ENCODE results near the gene CHST11. TPM values are rescaled to one million over a fixed set of nuclear protein-coding genes. Genes with fewer than 3 reads are reported as not detected.

The CHST11 gene
- total RNA-seq (2021), result 6.7 and 7.9 TPM in 2 replicates
- long read RNA-seq, full-length matches to known transcripts, result 3 of 3 reads
- long read RNA-seq, partial matches to known transcripts, result 0 of 3 reads
- long read RNA-seq, other reads (novel, unspliced or antisense), result 0 of 3 reads

GRCh38 chr12:104456417-104456949, at the start of gene CHST11:
Gene CHST11 (plus strand): TSS chr12:104456948.
- TF ChIP-seq, protein P1, sequence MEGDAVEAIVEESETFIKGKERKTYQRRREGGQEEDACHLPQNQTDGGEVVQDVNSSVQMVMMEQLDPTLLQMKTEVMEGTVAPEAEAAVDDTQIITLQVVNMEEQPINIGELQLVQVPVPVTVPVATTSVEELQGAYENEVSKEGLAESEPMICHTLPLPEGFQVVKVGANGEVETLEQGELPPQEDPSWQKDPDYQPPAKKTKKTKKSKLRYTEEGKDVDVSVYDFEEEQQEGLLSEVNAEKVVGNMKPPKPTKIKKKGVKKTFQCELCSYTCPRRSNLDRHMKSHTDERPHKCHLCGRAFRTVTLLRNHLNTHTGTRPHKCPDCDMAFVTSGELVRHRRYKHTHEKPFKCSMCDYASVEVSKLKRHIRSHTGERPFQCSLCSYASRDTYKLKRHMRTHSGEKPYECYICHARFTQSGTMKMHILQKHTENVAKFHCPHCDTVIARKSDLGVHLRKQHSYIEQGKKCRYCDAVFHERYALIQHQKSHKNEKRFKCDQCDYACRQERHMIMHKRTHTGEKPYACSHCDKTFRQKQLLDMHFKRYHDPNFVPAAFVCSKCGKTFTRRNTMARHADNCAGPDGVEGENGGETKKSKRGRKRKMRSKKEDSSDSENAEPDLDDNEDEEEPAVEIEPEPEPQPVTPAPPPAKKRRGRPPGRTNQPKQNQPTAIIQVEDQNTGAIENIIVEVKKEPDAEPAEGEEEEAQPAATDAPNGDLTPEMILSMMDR (conservative IDR thresholded peaks at IDR 0.05), result peak; percentile 51; the same call in 2 of the 3 replicates
- peak within 1 kb of the TSS; percentile 84 for H3K14ac ChIP-seq (ENCODE audit: insufficient read depth, low read length)
- no peak within 1 kb of the TSS for H2BK120ac ChIP-seq (ENCODE audit: low read depth, low read length, poor library complexity, severe bottlenecking)
- H3K23ac ChIP-seq (ENCODE audit: insufficient read length, low read depth, low read length), result no peak within 1 kb of the TSS
- H2BK12ac ChIP-seq (ENCODE audit: insufficient read length, low read depth, low read length), result no peak within 1 kb of the TSS
- H2AFZ ChIP-seq (ENCODE audit: low read length), result no peak within 1 kb of the TSS
- H4K91ac ChIP-seq (ENCODE audit: insufficient read length, low read depth, low read length), result no peak within 1 kb of the TSS
- H2BK5ac ChIP-seq (ENCODE audit: insufficient read length, low read length), result no peak within 1 kb of the TSS
- no peak within 1 kb of the TSS for H3T11ph ChIP-seq (ENCODE audit: low read length)
- H3K4me1 ChIP-seq (ENCODE audit: insufficient read depth, low read length), result peaks cover 11% of the 10 kb centered on the region; the same call in 1 of the 2 replicates
- H3K56ac ChIP-seq (ENCODE audit: insufficient read length, low read depth, low read length), result no peak within 1 kb of the TSS
- no peak within 1 kb of the TSS for H3K27ac ChIP-seq (ENCODE audit: insufficient read length, low read depth, low read length)
- no peaks in the 10 kb centered on the region; the same call in 1 of the 2 replicates for H3K79me2 ChIP-seq (ENCODE audit: insufficient read depth, low read length)
- peak; percentile 96 for DNase-seq
- H2BK20ac ChIP-seq (ENCODE audit: low read depth, low read length, poor library complexity, severe bottlenecking), result no peak within 1 kb of the TSS
- H4K8ac ChIP-seq (replicated peaks; ENCODE audit: insufficient read length, low read depth, low read length), result no peak within 1 kb of the TSS
- H2AK5ac ChIP-seq (ENCODE audit: insufficient read length, low read length), result no peak within 1 kb of the TSS
- peak within 1 kb of the TSS; percentile 47 to 83 (median 70); a peak in 3 of 7 replicates for H3K27ac Mint-ChIP-seq
- peaks cover 10% of the 10 kb centered on the region; the same call in 1 of the 2 replicates for H3K27me3 ChIP-seq (ENCODE audit: insufficient read depth, low read length)
- H2BK15ac ChIP-seq (ENCODE audit: low read depth, low read length), result no peak within 1 kb of the TSS
- peak within 1 kb of the TSS; percentile 90 to 99 for H3K4me3 Mint-ChIP-seq
- peak within 1 kb of the TSS; percentile 75 for H3K18ac ChIP-seq (ENCODE audit: insufficient read length, low read depth, low read length)
- peaks cover 43 to 53% of the 10 kb centered on the region in 2 experiments for H3K4me1 Mint-ChIP-seq
- H3K27me3 Mint-ChIP-seq (ENCODE audit: low read depth), result peaks cover 61% of the 10 kb centered on the region
- peak within 1 kb of the TSS; percentile 52 for H3K9ac ChIP-seq (ENCODE audit: extremely low read depth, insufficient read length, low read length)
- peaks cover 5% of the 10 kb centered on the region for H4K20me1 ChIP-seq (ENCODE audit: control insufficient read depth, insufficient read depth, insufficient read length)
- H3K36me3 Mint-ChIP-seq (ENCODE audit: insufficient read depth in 1 of 3, low read depth in 3 of 3), result peaks cover 0 to 2% (median 0%) of the 10 kb centered on the region in 3 experiments; a peak in 2 of 7 replicates
- H3K9me3 ChIP-seq (ENCODE audit: control insufficient read depth, low read depth, low read length), result no peaks in the 10 kb centered on the region
- peak within 1 kb of the TSS; percentile 97 for H3K4me2 ChIP-seq (ENCODE audit: insufficient read depth, insufficient read length, low read length)
- H3K9me3 Mint-ChIP-seq, result no peaks in the 10 kb centered on the region
- H4K5ac ChIP-seq (ENCODE audit: insufficient read length, low read depth, low read length), result no peak within 1 kb of the TSS
- WGBS (ENCODE audit: extremely low coverage, insufficient read length, low lambda C conversion rate), result no CpG with 5 or more reads among the region's 47 CpGs
- peaks cover 25% of the 10 kb centered on the region for H3K23me2 ChIP-seq (ENCODE audit: insufficient read length, low read depth, low read length, poor library complexity, severe bottlenecking)
- no peak within 1 kb of the TSS for H3K4ac ChIP-seq (ENCODE audit: low read depth, low read length)
- no peaks in the 10 kb centered on the region for H3K79me1 ChIP-seq (ENCODE audit: insufficient read depth, low read depth, low read length, poor library complexity, severe bottlenecking)
